ENCODE results near the gene PDGFC. TPM values are rescaled to one million over a fixed set of nuclear protein-coding genes. Genes with fewer than 3 reads are reported as not detected.

Gene PDGFC
- total and polyA plus RNA-seq, 2 of the 13 experiments (the other 11 are each of a cell fraction or from before 2014, with no cell fraction given): 4.6 to 9.1 TPM

DNA sequence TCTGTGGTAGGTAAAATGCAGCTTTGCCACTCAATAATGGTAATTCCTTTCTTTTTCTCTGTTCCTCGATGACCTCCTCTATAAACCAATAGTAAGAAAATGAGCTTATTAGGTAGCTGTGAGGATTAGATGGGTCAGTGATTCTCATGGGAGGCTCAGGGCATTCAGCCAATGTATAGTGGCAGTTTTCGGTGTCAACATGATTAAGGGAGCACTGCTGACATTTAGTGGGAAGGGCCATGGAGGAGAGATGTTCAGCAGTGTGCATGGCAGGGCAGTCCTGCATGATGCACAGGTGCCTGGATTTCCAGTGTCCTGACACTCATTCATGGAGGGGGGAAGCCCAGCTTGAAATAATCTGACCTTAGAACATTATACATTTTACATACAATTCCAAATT is 232.8 kb downstream of the PDGFC start (continued):
- TF ChIP-seq TFDP2 (CRISPR knock-in tag; IDR thresholded peaks at IDR 0.05) (no peak), ZNF670 (CRISPR knock-in tag; IDR thresholded peaks at IDR 0.05; ENCODE audit: borderline replicate concordance) (no peak), BHLHE40 (IDR thresholded peaks at IDR 0.05; ENCODE audit: low read length) (no peak), THAP9 (CRISPR knock-in tag; IDR thresholded peaks at IDR 0.05; ENCODE audit: borderline replicate concordance) (no peak), ZNF33B (CRISPR knock-in tag; IDR thresholded peaks at IDR 0.05) (no peak), TMF1 (CRISPR knock-in tag; IDR thresholded peaks at IDR 0.05; ENCODE audit: low read depth) (no peak), NCOA1 (CRISPR knock-in tag; IDR thresholded peaks at IDR 0.05) (no peak), MATR3 (CRISPR knock-in tag; IDR thresholded peaks at IDR 0.05) (no peak), TGIF2 (CRISPR knock-in tag; IDR thresholded peaks at IDR 0.05) (no peak), DR1 (CRISPR knock-in tag; IDR thresholded peaks at IDR 0.05) (no peak), ZKSCAN1 (IDR thresholded peaks at IDR 0.05; ENCODE audit: low read length) (no peak), ZNF766 (CRISPR knock-in tag; IDR thresholded peaks at IDR 0.05; ENCODE audit: borderline replicate concordance) (no peak)
- TF ChIP-seq, protein P1, sequence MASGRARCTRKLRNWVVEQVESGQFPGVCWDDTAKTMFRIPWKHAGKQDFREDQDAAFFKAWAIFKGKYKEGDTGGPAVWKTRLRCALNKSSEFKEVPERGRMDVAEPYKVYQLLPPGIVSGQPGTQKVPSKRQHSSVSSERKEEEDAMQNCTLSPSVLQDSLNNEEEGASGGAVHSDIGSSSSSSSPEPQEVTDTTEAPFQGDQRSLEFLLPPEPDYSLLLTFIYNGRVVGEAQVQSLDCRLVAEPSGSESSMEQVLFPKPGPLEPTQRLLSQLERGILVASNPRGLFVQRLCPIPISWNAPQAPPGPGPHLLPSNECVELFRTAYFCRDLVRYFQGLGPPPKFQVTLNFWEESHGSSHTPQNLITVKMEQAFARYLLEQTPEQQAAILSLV (CRISPR knock-in tag; IDR thresholded peaks at IDR 0.05; ENCODE audit: borderline replicate concordance): no peak

Measured in HepG2 (cell line).